ENCODE data around the gene EVL.
A peak's percentile ranks its signal among the peaks of the same experiment; 100 is the strongest.
"Not testable (repeated sequence)": the region's sequence is repeated elsewhere in the genome, so short reads cannot be mapped to it uniquely, and the experiment has no call there.

The EVL gene

GRCh38 chr14:100172811-100173210 lies 107.6 kb downstream of the EVL start:
- no peak for DNase-seq (ENCODE audit: low spot score)

DNA sequence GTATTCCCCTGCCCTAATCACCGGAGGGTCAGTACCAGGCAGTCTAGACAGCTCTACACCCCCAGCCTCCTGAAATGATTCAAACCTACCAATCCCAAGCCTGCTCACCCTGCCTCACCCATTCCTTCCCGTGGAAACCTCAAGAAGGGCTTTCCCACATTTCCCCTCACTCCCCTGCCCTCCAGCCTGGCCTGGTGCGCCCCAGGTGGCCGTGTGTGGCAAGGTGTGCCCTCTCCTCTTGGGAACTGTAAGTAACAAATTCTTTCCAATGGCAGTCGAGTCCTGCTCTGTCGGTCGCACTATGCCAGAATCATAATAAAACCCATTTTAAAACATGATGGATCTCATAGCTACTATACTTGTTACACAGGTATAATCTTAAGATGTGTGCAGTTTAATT lies 108.1 kb downstream of the EVL start:
- no peak for DNase-seq (ENCODE audit: low spot score)

- DNase-seq (ENCODE audit: low spot score): no peak
Observed at GRCh38 chr14:100176811-100177327, 111.6 kb downstream of the EVL start.

DNA sequence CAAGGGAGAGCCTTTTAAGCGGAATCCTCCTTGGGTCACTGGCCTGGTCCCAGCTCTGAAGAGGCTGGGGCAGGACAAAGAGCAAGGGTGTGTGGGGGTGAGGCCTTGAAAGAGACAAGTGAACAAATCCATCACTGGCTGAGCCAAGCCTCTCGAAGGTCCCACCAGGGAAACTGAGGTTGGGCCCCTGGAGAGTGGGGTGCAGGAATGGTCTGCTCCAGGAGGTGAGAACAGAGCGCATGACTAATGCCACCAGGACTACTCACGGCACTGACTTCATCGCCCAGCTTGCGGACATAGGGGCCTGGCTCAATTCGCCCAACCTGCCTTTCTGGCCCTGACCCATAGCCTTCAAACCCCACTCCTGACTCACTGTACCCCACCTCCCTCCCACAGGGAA lies 113.5 kb downstream of the EVL start:
- no peak for DNase-seq (ENCODE audit: low spot score)

DNA sequence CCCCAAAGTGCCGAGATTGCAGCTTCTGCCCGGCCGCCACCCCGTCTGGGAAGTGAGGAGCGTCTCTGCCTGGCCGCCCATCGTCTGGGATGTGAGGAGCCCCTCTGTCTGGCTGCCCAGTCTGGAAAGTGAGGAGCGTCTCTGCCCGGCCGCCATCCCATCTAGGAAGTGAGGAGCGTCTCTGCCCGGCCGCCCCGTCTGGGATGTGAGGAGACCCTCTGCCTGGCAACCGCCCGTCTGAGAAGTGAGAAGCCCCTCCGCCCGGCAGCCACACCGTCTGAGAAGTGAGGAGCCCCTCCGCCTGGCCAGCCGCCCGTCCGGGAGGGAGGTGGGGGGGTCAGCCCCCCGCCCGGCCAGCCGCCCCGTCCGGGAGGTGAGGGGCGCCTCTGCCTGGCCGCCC lies 115.4 kb downstream of the EVL start:
- DNase-seq (ENCODE audit: low spot score): not testable (repeated sequence)

DNA sequence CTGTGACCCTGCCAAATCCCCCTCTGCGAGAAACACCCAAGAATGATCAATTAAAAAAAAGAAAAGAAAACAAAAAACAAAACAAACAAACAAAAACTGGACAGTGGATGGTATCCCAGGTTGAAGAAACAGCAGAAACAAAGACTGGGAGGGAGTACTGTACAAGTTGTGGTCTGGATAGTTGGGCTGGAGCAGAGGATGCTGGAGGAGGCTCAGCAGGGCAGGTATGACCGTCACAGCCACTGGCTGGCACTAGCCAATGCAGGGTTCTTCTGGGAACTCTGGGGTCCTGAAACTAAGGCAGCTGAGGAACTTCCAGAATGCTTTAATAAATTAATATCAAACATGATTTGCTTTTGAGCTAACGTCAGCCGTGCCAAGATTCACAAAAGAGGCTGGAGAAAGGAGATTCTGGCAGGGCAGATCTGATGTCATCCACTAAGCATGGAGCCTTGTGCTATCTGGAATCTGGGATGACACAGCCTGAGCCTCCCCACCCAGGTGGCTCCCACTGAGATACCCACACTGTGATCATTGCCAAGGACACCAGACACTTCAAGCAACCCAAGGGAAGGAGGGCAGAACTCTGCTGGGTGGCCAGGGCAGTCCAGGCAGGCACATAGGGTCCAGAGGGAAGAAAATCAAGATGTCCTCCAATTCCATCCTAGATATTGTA lies 116.8 kb downstream of the EVL start:
- not testable (repeated sequence) for DNase-seq (ENCODE audit: low spot score)

DNA sequence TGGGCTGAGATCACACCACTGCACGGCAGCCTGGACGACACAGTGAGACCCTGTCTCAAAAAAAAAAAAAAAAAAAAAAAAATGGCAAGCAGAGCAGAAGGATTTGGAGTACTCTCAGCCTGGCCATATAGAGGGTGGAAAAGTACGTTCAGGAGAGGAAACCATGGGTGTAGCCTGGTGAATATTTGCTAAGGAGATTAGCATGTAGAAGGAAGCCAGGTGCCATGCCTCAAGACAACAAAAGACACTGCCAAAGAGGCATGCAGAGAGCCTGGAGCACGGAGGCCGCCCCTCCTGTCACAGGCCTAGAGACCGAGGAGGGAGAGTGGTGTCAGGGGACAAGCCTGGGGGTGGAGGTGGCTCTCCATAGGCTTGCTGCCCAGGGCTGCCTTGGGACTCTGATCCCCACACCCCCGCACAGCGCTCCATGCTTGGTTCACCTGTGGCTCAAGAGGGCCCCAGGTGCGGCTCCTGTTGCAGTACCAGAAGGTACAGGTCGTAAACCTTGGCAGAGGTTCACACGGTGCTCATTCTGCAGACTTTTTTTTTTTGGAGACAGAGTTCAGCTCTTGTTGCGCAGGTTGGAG lies 122.1 kb downstream of the EVL start:
- no peak for DNase-seq (ENCODE audit: low spot score)

DNA sequence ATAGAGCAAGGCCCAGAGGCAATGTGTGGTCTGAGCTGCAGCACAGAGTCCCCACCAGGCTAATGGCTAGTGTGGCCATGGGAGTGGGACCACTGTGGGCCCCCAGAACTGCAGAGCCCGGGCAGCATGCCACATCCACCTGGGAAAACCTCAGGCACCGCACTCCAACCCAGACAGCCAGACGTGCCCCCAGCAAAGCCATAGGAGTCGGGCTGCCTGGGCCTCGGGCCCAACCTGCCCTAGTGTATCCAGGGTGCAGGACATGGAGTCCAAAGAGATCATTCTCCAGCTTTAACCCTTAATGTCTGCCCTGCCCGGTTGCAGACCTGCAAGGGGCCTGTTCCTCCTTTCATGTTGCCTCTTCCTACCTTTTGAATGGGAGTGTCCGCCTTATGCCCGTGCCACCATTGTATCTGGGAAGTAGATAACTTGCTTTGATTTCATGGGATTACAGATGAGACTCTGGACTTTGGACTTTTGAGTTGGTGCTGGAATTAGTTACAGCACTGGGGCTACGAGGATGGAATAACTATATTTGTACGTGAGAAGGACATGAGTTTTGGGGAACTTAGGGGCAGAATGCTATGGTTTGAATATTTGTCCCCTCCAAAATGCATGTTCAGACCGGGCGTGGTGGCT lies 123.3 kb downstream of the EVL start:
- DNase-seq (ENCODE audit: low spot score): no peak

DNA sequence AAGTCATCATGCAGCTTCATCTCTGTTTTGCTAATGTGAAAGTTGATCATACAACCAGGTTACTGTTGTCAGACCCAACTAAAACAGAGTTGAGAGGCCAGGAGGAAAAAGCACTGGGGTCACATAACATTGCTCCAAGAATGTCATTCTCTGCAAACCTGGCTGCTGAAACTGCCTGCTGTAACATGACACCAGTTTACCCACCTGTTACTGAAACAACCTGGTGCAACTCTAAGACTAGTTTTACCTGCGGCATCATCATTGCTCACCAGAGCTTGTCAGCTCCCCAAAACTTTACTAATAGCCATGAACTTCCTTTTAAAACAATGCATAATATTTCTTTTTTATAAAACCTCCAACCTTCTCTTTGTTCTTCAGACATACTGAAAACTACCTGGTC lies 124.9 kb downstream of the EVL start:
- no peak for DNase-seq (ENCODE audit: low spot score)

- DNase-seq (ENCODE audit: low spot score): no peak
Observed at GRCh38 chr14:100191584-100192249, 126.5 kb downstream of the EVL start.

GRCh38 chr14:100192250-100192671 lies 127.0 kb downstream of the EVL start:
- no peak for DNase-seq (ENCODE audit: low spot score)

DNA sequence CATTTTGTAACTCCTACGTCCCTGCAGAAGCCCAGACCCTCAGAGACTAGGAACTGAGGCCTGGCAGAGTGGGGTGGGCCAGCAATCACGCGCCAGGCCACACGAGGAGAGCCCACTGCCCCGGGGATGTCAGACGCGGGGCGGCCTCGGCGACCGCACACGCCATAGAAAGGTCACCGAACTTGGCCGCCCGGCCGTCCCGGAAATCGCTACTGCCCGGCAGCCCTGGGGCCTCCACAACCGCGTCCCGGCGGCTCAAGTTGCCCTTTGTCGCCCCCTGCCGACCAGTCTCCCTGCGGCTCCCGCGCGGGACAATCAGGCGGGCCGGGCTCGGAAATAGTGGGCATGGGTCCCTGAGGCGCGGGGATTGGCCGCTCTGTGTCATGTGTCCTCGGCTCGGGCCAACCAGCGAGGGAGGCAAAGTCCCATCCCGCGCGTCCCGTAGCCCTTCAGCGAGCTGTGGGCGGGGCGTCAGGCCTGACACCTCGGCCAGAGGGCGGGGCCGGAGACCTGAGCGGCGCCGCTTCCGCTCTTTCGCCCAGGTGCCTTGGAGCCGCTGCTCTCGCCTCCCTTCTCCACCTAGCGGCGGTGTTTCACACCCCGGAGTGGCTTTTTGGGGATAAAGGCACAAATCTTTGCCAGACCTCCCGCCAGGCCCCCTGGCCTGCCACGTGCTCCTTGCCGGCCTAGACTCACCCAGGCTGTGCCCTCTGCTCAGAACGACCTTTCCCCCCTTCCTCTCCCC lies 127.6 kb downstream of the EVL start:
- peak; percentile 96 for DNase-seq (ENCODE audit: low spot score)
